Activated T-cell treated with anti-CD3 and anti-CD28 coated beads, Interleukin-2, amount 50 U/mL, for 4 hours (primary cell): Measurements from ENCODE around the gene CDR2L. TPM values are rescaled to one million over a fixed set of nuclear protein-coding genes. Genes with fewer than 3 reads are reported as not detected.

Experiments
- ATAC-seq, 2 donors: fragments of 200-7000 bp; cut with Tn5 transposase; one replicate each; pipeline ENCODE4 v1.10.0; 2021
- DNase-seq: peaks from one replicate; pipeline ENCODE4 v3.0.0-alpha.2; 2020
- H3K27me3 Mint-ChIP-seq: one replicate; pipeline ENCODE4 v1.8.0; 2021; ENCODE audit warnings: low read depth, mixed read lengths
- H3K36me3 Mint-ChIP-seq: one replicate; pipeline ENCODE4 v1.8.0; 2022; ENCODE audit warnings: mixed read lengths; ENCODE audit not compliant: insufficient read depth
- H3K4me1 Mint-ChIP-seq: one replicate; pipeline ENCODE4 v1.8.0; 2021; ENCODE audit warnings: low read depth, mixed read lengths
- H3K4me3 Mint-ChIP-seq: one replicate; pipeline ENCODE4 v1.8.0; 2021; ENCODE audit warnings: mild to moderate bottlenecking, moderate library complexity, mixed read lengths
- H3K9me3 Mint-ChIP-seq: one replicate; pipeline ENCODE4 v1.8.0; 2021; ENCODE audit warnings: mixed read lengths
- total RNA-seq, 3 donors: library from RNA; stranded (reverse); gene quantifications; one replicate each; pipeline ENCODE4 v1.2.1, GENCODE V29; 2021

The CDR2L gene
- total RNA-seq, 3 donors from 2014 or later = 0.84 to 1.3 (median 1.0) TPM

- H3K4me1 Mint-ChIP-seq = peaks cover 2% of the 10 kb centered on the region
- DNase-seq (no peak), ATAC-seq (no peak)
- no peaks in the 10 kb centered on the region for H3K27me3 Mint-ChIP-seq
- no peaks in the 10 kb centered on the region for H3K36me3 Mint-ChIP-seq
- H3K4me3 Mint-ChIP-seq = no peak overlapping the region
- H3K9me3 Mint-ChIP-seq = no peaks in the 10 kb centered on the region
These were observed 34.2 kb upstream of the CDR2L start for GRCh38 chr17:74953134-74953687.

GRCh38 chr17:74954115-74954514, 33.3 kb upstream of the CDR2L start:
- ATAC-seq = no peak

GRCh38 chr17:74954665-74955421, 32.6 kb upstream of the CDR2L start:
- Mint-ChIP-seq H3K27me3 (no peaks in the 10 kb centered on the region), H3K4me1 (peaks cover 2% of the 10 kb centered on the region), H3K9me3 (no peaks in the 10 kb centered on the region), H3K36me3 (no peaks in the 10 kb centered on the region), H3K4me3 (no peak overlapping the region)
- DNase-seq (no peak), ATAC-seq (no peak)

More at GRCh38 chr17:74954115-74954514, 33.3 kb upstream of the CDR2L start:
- Mint-ChIP-seq H3K4me3 (no peak overlapping the region), H3K36me3 (no peaks in the 10 kb centered on the region), H3K27me3 (no peaks in the 10 kb centered on the region), H3K4me1 (peaks cover 2% of the 10 kb centered on the region), H3K9me3 (no peaks in the 10 kb centered on the region)
- DNase-seq = no peak

GRCh38 chr17:74956093-74956492, 31.3 kb upstream of the CDR2L start:
- no peaks in the 10 kb centered on the region for H3K36me3 Mint-ChIP-seq

GRCh38 chr17:74957935-74958740, 29.3 kb upstream of the CDR2L start:
- no peak overlapping the region for H3K4me3 Mint-ChIP-seq

More at GRCh38 chr17:74956093-74956492, 31.3 kb upstream of the CDR2L start:
- ATAC-seq = no peak
- H3K9me3 Mint-ChIP-seq = no peaks in the 10 kb centered on the region
- no peak for DNase-seq
- H3K4me3 Mint-ChIP-seq = no peak overlapping the region
- no peaks in the 10 kb centered on the region for H3K27me3 Mint-ChIP-seq
- H3K4me1 Mint-ChIP-seq = peaks cover 2% of the 10 kb centered on the region

GRCh38 chr17:74959826-74960515, 27.5 kb upstream of the CDR2L start:
- no peaks in the 10 kb centered on the region for H3K27me3 Mint-ChIP-seq
- H3K36me3 Mint-ChIP-seq = no peaks in the 10 kb centered on the region
- no peak overlapping the region for H3K4me3 Mint-ChIP-seq
- H3K9me3 Mint-ChIP-seq = no peaks in the 10 kb centered on the region
- peaks cover 4% of the 10 kb centered on the region for H3K4me1 Mint-ChIP-seq
- no peak for ATAC-seq
- DNase-seq = no peak

More at GRCh38 chr17:74957935-74958740, 29.3 kb upstream of the CDR2L start:
- H3K27me3 Mint-ChIP-seq = no peaks in the 10 kb centered on the region
- DNase-seq (peak; percentile 83), ATAC-seq (peak; percentile 53 to 65)
- no peaks in the 10 kb centered on the region for H3K9me3 Mint-ChIP-seq
- H3K4me1 Mint-ChIP-seq = peaks cover 4% of the 10 kb centered on the region
- no peaks in the 10 kb centered on the region for H3K36me3 Mint-ChIP-seq

- H3K4me3 Mint-ChIP-seq = no peak overlapping the region
These were observed 26.7 kb upstream of the CDR2L start for GRCh38 chr17:74960570-74961342.

GRCh38 chr17:74961657-74962350, 25.6 kb upstream of the CDR2L start:
- no peak overlapping the region for H3K4me3 Mint-ChIP-seq
- H3K9me3 Mint-ChIP-seq = no peaks in the 10 kb centered on the region
- no peaks in the 10 kb centered on the region for H3K36me3 Mint-ChIP-seq
- H3K27me3 Mint-ChIP-seq = no peaks in the 10 kb centered on the region
- ATAC-seq (peak; percentile 80 to 81), DNase-seq (peak; percentile 88)
- peaks cover 4% of the 10 kb centered on the region for H3K4me1 Mint-ChIP-seq

More at GRCh38 chr17:74960570-74961342, 26.7 kb upstream of the CDR2L start:
- H3K36me3 Mint-ChIP-seq = no peaks in the 10 kb centered on the region
- peaks cover 4% of the 10 kb centered on the region for H3K4me1 Mint-ChIP-seq
- no peaks in the 10 kb centered on the region for H3K9me3 Mint-ChIP-seq
- H3K27me3 Mint-ChIP-seq = no peaks in the 10 kb centered on the region
- DNase-seq (peak; percentile 31), ATAC-seq (peak; percentile 68)

GRCh38 chr17:74962622-74963394, 24.6 kb upstream of the CDR2L start:
- Mint-ChIP-seq H3K4me1 (peaks cover 3% of the 10 kb centered on the region), H3K27me3 (no peaks in the 10 kb centered on the region), H3K36me3 (no peaks in the 10 kb centered on the region), H3K9me3 (no peaks in the 10 kb centered on the region), H3K4me3 (no peak overlapping the region)
- DNase-seq (no peak), ATAC-seq (no peak)

- Mint-ChIP-seq H3K9me3 (no peaks in the 10 kb centered on the region), H3K27me3 (no peaks in the 10 kb centered on the region), H3K4me1 (peaks cover 2% of the 10 kb centered on the region), H3K4me3 (no peak overlapping the region), H3K36me3 (no peaks in the 10 kb centered on the region)
- ATAC-seq (no peak), DNase-seq (no peak)
These were observed 23.8 kb upstream of the CDR2L start for GRCh38 chr17:74963656-74964055.

- Mint-ChIP-seq H3K36me3 (no peaks in the 10 kb centered on the region), H3K9me3 (no peaks in the 10 kb centered on the region), H3K27me3 (no peaks in the 10 kb centered on the region), H3K4me1 (peaks cover 2% of the 10 kb centered on the region), H3K4me3 (no peak overlapping the region)
- ATAC-seq (no peak), DNase-seq (no peak)
These were observed 23.1 kb upstream of the CDR2L start for GRCh38 chr17:74964246-74964761.

- peaks cover 2% of the 10 kb centered on the region for H3K4me1 Mint-ChIP-seq
- H3K9me3 Mint-ChIP-seq = no peaks in the 10 kb centered on the region
- H3K36me3 Mint-ChIP-seq = no peaks in the 10 kb centered on the region
- no peak for DNase-seq
- no peaks in the 10 kb centered on the region for H3K27me3 Mint-ChIP-seq
- H3K4me3 Mint-ChIP-seq = no peak overlapping the region
- ATAC-seq = no peak
These were observed 22.3 kb upstream of the CDR2L start for GRCh38 chr17:74964988-74965622.
